SK-N-SH treated with all-trans-retinoic acid at 6 μM for 48 hours (cell line): ENCODE data around the gene ARAP2.

Experiments used
- CSDC2 ChIP-seq: fragments of 250-450 bp; sonication (Bioruptor Pico); IDR thresholded peaks from 2 replicates; pipeline ENCODE4 v1.5.0; 2020; ENCODE audit warnings: mild to moderate bottlenecking, moderate library complexity
- PATZ1 ChIP-seq: fragments of 250-450 bp; sonication (Bioruptor Pico); IDR thresholded peaks from 2 replicates; pipeline ENCODE4 v1.8.0; 2020; ENCODE audit warnings: mild to moderate bottlenecking, moderate library complexity, borderline replicate concordance

DNA sequence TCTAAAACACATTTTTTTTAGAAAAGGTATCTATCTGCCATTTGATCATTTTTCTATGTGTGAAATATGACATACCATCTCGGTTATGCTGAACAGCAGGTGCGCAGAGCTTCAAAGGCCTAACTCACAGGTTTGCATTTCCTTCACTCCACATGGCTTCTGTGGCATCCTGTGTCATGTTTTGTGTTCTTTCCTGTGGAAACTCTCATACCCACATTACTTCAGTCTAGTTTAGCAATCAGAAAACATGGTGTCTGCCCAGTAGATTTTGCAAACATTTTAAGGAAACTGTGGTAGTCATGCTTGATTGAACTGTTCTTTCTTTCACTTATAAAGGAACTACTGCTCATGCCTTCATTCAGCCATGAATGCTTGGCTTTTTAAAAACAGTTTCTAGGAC lies 11.3 kb upstream of the ARAP2 start:
- TF ChIP-seq PATZ1 (CRISPR knock-in tag) (no peak), CSDC2 (CRISPR knock-in tag) (no peak)
